RWPE2 (cell line): ENCODE data around the gene SLC29A3.

Source experiments
- ATAC-seq: fragments of 200-7000 bp; cut with Tn5 transposase; 3 replicates; pipeline ENCODE4 v1.9.1; 2021; ENCODE audit warnings: low read depth
- DNase-seq: peaks from one replicate; pipeline ENCODE4 v3.0.0-alpha.2; 2020; ENCODE audit warnings: low spot score
- H3K27ac ChIP-seq: fragments of 450-650 bp; 2 replicates; pipeline ENCODE4 v1.5.1; 2017; ENCODE audit warnings: mild to moderate bottlenecking; ENCODE audit not compliant: poor library complexity, severe bottlenecking
- H3K27me3 ChIP-seq: fragments of 250-450 bp; sonication (Bioruptor Pico); 2 replicates; pipeline ENCODE4 v1.5.1; 2021; ENCODE audit warnings: mild to moderate bottlenecking, moderate library complexity; ENCODE audit not compliant: insufficient read depth, poor library complexity, severe bottlenecking
- H3K36me3 ChIP-seq: fragments of 250-450 bp; sonication (Bioruptor Pico); 2 replicates; pipeline ENCODE4 v1.5.1; 2020; ENCODE audit warnings: low read depth, mild to moderate bottlenecking, moderate library complexity
- H3K4me1 ChIP-seq: fragments of 250-450 bp; sonication (Bioruptor Pico); 2 replicates; pipeline ENCODE4 v1.5.1; 2021; ENCODE audit warnings: mild to moderate bottlenecking, moderate library complexity; ENCODE audit not compliant: insufficient read depth, poor library complexity, severe bottlenecking
- H3K4me3 ChIP-seq: fragments of 250-450 bp; sonication (Bioruptor Pico); 2 replicates; pipeline ENCODE4 v1.5.1; 2021; ENCODE audit warnings: mild to moderate bottlenecking, moderate library complexity; ENCODE audit not compliant: severe bottlenecking
- H3K9me3 ChIP-seq: fragments of 250-450 bp; sonication (Bioruptor Pico); 2 replicates; pipeline ENCODE4 v1.5.1; 2021; ENCODE audit warnings: mild to moderate bottlenecking, moderate library complexity; ENCODE audit not compliant: severe bottlenecking
- TF ChIP-seq, protein P1 (sequence below): fragments of 450-650 bp; IDR thresholded peaks from one replicate; pipeline ENCODE4 v1.5.1; 2017; ENCODE audit warnings: mild to moderate bottlenecking, moderate library complexity; ENCODE audit not compliant: poor library complexity, severe bottlenecking

The SLC29A3 gene

GRCh38 chr10:71312220-71312619 is 6.8 kb upstream of the SLC29A3 start:
- ATAC-seq (no peak), DNase-seq (no peak)
- H3K4me3 ChIP-seq = no peak overlapping the region
- TF ChIP-seq, protein P1, sequence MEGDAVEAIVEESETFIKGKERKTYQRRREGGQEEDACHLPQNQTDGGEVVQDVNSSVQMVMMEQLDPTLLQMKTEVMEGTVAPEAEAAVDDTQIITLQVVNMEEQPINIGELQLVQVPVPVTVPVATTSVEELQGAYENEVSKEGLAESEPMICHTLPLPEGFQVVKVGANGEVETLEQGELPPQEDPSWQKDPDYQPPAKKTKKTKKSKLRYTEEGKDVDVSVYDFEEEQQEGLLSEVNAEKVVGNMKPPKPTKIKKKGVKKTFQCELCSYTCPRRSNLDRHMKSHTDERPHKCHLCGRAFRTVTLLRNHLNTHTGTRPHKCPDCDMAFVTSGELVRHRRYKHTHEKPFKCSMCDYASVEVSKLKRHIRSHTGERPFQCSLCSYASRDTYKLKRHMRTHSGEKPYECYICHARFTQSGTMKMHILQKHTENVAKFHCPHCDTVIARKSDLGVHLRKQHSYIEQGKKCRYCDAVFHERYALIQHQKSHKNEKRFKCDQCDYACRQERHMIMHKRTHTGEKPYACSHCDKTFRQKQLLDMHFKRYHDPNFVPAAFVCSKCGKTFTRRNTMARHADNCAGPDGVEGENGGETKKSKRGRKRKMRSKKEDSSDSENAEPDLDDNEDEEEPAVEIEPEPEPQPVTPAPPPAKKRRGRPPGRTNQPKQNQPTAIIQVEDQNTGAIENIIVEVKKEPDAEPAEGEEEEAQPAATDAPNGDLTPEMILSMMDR = no peak
- no peak overlapping the region for H3K27ac ChIP-seq
- H3K4me1 ChIP-seq = no peaks in the 10 kb centered on the region
- no peaks in the 10 kb centered on the region for H3K9me3 ChIP-seq
- no peaks in the 10 kb centered on the region for H3K27me3 ChIP-seq
- no peaks in the 10 kb centered on the region for H3K36me3 ChIP-seq

DNA sequence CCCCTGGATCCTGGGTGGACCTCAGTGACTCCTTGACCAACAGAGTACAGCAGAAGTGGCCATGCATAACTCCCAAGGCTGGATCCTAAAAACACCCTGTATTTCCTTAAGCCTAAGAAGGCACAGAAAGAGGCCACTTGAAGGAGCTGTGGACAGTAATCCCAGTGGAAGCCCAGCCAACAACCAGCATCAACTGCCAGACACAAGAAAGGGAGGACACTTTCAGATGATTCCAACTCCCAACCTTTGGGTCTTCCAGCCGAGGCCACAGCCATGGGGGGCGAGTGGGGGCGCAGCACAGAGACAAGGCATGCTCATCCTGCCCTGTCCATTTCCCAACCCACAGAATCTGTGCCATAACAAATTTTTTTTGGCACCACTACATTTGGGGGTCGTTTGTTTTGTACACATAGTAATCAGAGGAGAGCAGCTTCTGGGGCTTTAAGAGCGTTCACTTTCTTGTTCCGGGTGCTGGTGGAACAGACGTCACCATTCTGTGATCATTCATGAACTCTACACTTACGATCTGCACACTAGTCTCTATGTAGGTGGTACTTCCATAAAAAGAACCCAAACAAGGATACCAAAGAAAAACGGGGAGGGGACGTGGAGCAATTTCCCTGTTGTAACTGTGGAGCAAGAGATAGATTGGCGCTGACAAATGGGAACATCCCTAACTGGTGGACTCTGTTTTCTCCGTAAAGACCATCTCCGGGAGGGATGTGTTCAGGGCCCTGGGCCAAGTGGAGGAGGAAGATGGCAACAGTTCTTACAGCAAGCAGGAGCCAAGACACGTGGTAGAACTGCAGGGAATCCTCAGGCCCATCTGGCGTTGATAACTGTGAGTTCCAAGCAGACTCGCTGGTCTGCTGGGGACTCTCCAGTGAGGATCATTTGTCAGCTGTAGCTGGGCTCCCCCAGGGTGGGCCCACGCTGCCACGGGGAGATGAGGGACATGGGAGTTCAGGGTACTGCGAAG is 6.0 kb upstream of the SLC29A3 start:
- no peaks in the 10 kb centered on the region for H3K27me3 ChIP-seq
- no peak overlapping the region for H3K27ac ChIP-seq
- H3K9me3 ChIP-seq = no peaks in the 10 kb centered on the region
- no peaks in the 10 kb centered on the region for H3K4me1 ChIP-seq
- DNase-seq (no peak), ATAC-seq (no peak)
- H3K4me3 ChIP-seq = no peak overlapping the region
- TF ChIP-seq, protein P1 = no peak
- H3K36me3 ChIP-seq = no peaks in the 10 kb centered on the region

- TF ChIP-seq, protein P1 = peak; percentile 92
- Histone ChIP-seq H3K27me3 (no peaks in the 10 kb centered on the region), H3K4me3 (no peak overlapping the region), H3K36me3 (no peaks in the 10 kb centered on the region), H3K9me3 (no peaks in the 10 kb centered on the region), H3K4me1 (no peaks in the 10 kb centered on the region), H3K27ac (no peak overlapping the region)
- DNase-seq (no peak), ATAC-seq (peak; percentile 51)
Observed at GRCh38 chr10:71314028-71314693, 4.9 kb upstream of the SLC29A3 start.

DNA sequence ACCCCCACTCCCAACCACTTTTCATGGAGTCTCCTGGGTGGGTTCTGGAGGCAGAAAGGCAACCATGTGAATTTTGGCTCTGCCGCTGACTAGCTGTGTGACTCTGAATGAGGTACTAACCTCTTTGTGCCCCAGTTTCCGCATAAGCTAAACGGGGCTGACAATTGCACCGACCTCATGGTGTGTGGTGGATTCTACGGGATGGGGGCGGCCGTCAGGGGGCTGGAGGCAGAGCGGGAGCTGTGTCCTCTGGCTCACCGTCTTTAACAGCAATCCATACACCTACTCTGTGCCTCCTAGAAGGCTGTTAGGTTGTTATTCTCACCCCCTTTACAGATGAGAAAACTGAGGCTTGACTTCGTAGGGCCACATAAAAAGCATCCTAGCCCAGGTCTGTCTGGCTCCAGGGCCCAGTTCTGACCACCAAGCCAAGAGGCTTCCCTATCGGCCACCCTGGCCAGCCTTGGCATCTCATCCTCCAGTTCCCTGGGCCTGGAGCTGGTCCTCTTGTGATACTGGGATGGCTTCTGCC is 4.3 kb upstream of the SLC29A3 start:
- no peaks in the 10 kb centered on the region for H3K4me1 ChIP-seq
- no peak overlapping the region for H3K27ac ChIP-seq
- no peak overlapping the region for H3K4me3 ChIP-seq
- DNase-seq (no peak), ATAC-seq (no peak)
- H3K9me3 ChIP-seq = no peaks in the 10 kb centered on the region
- no peaks in the 10 kb centered on the region for H3K36me3 ChIP-seq
- TF ChIP-seq, protein P1 = no peak
- H3K27me3 ChIP-seq = no peaks in the 10 kb centered on the region
